ENCODE measurements around the gene PLXDC1.

Gene PLXDC1

DNA sequence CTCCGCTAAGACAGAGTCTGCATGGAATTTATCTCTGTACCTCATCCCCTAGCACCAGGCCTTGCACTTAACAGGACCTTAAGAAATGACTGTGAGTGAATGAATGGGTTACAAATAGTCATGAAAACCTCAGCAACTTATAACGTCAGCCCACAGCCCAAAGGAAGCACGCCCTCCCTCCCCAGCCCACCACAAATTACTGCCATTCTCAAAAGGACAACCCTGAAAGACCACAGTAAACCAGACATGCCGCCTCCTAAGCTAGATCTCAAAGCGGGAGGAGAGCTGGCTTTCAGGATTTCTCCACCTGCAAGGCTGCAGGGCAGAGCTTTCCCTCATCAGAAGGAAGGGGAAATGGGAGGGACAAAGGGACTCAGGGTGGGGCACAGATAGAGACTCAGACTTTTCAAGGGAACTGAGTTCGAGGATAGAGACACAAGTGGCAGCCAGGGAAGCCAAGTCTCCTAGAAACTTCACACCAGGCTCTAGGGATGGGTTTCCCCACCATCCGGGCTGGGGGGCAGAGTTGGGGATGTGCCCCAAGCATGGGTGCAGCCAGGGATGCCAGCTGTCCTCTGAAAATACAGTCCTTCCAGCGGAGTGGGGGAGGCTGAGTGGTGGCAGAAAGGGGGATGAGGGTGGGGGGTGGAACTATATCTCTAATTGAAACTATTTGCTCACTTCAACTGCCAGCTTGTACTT lies 56.7 kb downstream of the PLXDC1 start:
- Histone ChIP-seq H3K9me3 (ENCODE audit: insufficient read depth, low read depth, low read length) (no peaks in the 10 kb centered on the region), H3K4me1 (ENCODE audit: insufficient read depth, low read length) (no peaks in the 10 kb centered on the region), H3K9ac (ENCODE audit: low read depth, low read length) (no peak overlapping the region), H3K36me3 (ENCODE audit: insufficient read depth, low read length) (no peaks in the 10 kb centered on the region), H3K27ac (ENCODE audit: low read depth, low read length) (no peak overlapping the region), H3K4me3 (ENCODE audit: low read length) (no peak overlapping the region), H3K27me3 (ENCODE audit: insufficient read depth, low read length) (no peaks in the 10 kb centered on the region)
- WGBS: 91% methylated on average over 8 of the region's 8 CpGs

- Histone ChIP-seq H3K9me3 (ENCODE audit: insufficient read depth, low read depth, low read length) (no peaks in the 10 kb centered on the region), H3K36me3 (ENCODE audit: insufficient read depth, low read length) (no peaks in the 10 kb centered on the region), H3K27ac (ENCODE audit: low read depth, low read length) (peak overlapping the region; percentile 44; the same call in 1 of the 2 replicates), H3K9ac (ENCODE audit: low read depth, low read length) (no peak overlapping the region), H3K4me3 (ENCODE audit: low read length) (no peak overlapping the region), H3K4me1 (ENCODE audit: insufficient read depth, low read length) (no peaks in the 10 kb centered on the region), H3K27me3 (ENCODE audit: insufficient read depth, low read length) (no peaks in the 10 kb centered on the region)
- WGBS: 74% methylated on average over 6 of the region's 6 CpGs
Observed at GRCh38 chr17:39092692-39093230, 58.7 kb downstream of the PLXDC1 start.

DNA sequence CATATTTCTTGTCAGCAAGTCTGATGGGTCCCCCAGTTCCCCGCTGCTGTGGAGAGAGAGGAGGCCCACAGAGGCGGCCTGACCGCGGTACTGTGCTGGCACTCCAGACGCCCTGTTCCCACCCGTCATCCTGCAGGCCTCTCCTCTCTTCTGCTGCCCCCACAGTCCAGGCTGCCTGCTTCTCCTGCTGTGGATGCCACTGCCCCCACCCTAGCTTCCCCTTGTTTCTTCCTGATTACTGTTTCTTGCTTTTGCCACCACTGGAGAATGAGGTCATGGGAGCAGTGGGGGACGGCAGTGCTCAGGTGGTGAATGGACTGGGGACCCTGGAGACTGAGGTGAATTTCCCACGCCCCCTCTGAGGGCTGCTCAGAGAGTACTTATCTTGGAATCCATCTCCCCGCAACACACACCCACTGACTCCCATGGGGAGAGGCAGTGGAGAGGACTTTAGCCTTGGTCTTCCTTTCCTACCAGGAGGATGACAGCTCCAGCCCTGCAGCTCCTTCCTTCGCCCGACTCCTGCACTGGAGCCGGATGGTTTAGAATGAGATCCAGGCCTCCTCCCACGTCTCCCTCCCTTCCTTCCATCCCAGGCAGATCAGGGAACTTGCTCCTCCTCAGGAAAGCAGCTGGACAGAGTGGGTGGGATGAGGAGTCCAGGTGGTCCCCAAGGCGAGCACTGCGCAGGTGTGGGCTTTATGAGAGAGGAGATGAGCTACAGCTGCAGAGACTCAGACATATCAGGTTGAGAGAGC lies 60.4 kb downstream of the PLXDC1 start:
- Histone ChIP-seq H3K4me1 (ENCODE audit: insufficient read depth, low read length) (no peaks in the 10 kb centered on the region), H3K9ac (ENCODE audit: low read depth, low read length) (no peak overlapping the region), H3K4me3 (ENCODE audit: low read length) (no peak overlapping the region), H3K9me3 (ENCODE audit: insufficient read depth, low read depth, low read length) (no peaks in the 10 kb centered on the region), H3K36me3 (ENCODE audit: insufficient read depth, low read length) (no peaks in the 10 kb centered on the region), H3K27me3 (ENCODE audit: insufficient read depth, low read length) (no peaks in the 10 kb centered on the region), H3K27ac (ENCODE audit: low read depth, low read length) (no peak overlapping the region)
- 90% methylated on average over 15 of the region's 15 CpGs for whole genome bisulfite sequencing

DNA sequence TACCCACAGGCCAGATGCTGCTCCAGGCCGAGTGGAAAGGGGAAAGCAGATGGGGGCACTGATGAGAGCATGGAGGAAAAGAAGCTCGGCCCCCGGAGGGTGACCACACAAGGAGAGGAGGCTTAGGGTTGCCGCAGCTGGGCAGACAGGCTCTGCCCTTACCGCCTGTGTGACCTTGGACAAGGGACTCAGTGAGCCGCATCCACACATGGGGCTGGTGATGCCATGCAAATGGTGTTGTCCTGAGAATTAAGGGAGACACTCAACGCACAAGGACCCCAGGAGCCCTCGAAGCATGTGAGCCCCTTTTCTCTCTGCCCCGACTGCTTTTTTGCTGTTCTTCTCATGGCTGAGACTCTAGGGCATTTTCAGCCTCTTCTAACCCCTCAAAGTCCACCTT lies 61.0 kb downstream of the PLXDC1 start:
- no peak overlapping the region for H3K9ac ChIP-seq (ENCODE audit: low read depth, low read length)
- no peaks in the 10 kb centered on the region for H3K4me1 ChIP-seq (ENCODE audit: insufficient read depth, low read length)
- H3K27ac ChIP-seq (ENCODE audit: low read depth, low read length): no peak overlapping the region
- no peaks in the 10 kb centered on the region for H3K36me3 ChIP-seq (ENCODE audit: insufficient read depth, low read length)
- H3K4me3 ChIP-seq (ENCODE audit: low read length): no peak overlapping the region
- no peaks in the 10 kb centered on the region for H3K27me3 ChIP-seq (ENCODE audit: insufficient read depth, low read length)
- WGBS: 95% methylated on average over 9 of the region's 9 CpGs
- no peaks in the 10 kb centered on the region for H3K9me3 ChIP-seq (ENCODE audit: insufficient read depth, low read depth, low read length)

- WGBS: 87% methylated on average over 11 of the region's 11 CpGs
- Histone ChIP-seq H3K9me3 (ENCODE audit: insufficient read depth, low read depth, low read length) (no peaks in the 10 kb centered on the region), H3K36me3 (ENCODE audit: insufficient read depth, low read length) (no peaks in the 10 kb centered on the region), H3K27me3 (ENCODE audit: insufficient read depth, low read length) (no peaks in the 10 kb centered on the region), H3K4me3 (ENCODE audit: low read length) (no peak overlapping the region), H3K9ac (ENCODE audit: low read depth, low read length) (no peak overlapping the region), H3K4me1 (ENCODE audit: insufficient read depth, low read length) (peaks cover 9% of the 10 kb centered on the region), H3K27ac (ENCODE audit: low read depth, low read length) (no peak overlapping the region)
Observed at GRCh38 chr17:39084558-39084957, 66.9 kb downstream of the PLXDC1 start.

GRCh38 chr17:39083270-39083669 lies 68.2 kb downstream of the PLXDC1 start:
- no peaks in the 10 kb centered on the region for H3K27me3 ChIP-seq (ENCODE audit: insufficient read depth, low read length)
- WGBS: 96% methylated on average over 5 of the region's 5 CpGs

DNA sequence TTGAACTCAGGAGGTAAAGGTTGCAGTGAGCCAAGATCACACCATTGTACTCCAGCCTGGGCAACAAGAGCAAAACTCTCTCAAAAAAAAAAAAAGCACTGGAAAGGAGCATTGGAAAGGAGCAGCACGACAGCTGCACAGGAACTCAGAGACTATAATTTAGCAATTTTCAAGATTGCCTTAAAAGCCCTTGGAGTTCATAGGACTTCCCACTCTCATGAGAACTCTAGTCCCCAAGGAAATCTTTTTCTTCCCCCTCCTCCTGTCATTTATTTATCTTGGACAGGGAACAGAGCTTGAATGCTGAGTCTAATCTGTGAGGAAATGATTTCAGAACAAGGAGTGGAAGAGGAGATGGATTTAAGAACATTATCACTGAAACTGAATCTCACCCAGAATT lies 69.0 kb downstream of the PLXDC1 start:
- H3K27ac ChIP-seq (ENCODE audit: low read depth, low read length): no peak overlapping the region
- no peaks in the 10 kb centered on the region for H3K27me3 ChIP-seq (ENCODE audit: insufficient read depth, low read length)
- no peaks in the 10 kb centered on the region for H3K9me3 ChIP-seq (ENCODE audit: insufficient read depth, low read depth, low read length)
- H3K36me3 ChIP-seq (ENCODE audit: insufficient read depth, low read length): no peaks in the 10 kb centered on the region
- WGBS: 88% methylated on average over 1 of the region's 1 CpG
- peaks cover 9% of the 10 kb centered on the region for H3K4me1 ChIP-seq (ENCODE audit: insufficient read depth, low read length)
- H3K4me3 ChIP-seq (ENCODE audit: low read length): no peak overlapping the region
- no peak overlapping the region for H3K9ac ChIP-seq (ENCODE audit: low read depth, low read length)

More at GRCh38 chr17:39083270-39083669, 68.2 kb downstream of the PLXDC1 start:
- Histone ChIP-seq H3K9me3 (ENCODE audit: insufficient read depth, low read depth, low read length) (no peaks in the 10 kb centered on the region), H3K36me3 (ENCODE audit: insufficient read depth, low read length) (no peaks in the 10 kb centered on the region), H3K9ac (ENCODE audit: low read depth, low read length) (no peak overlapping the region), H3K4me3 (ENCODE audit: low read length) (no peak overlapping the region), H3K27ac (ENCODE audit: low read depth, low read length) (no peak overlapping the region), H3K4me1 (ENCODE audit: insufficient read depth, low read length) (peaks cover 9% of the 10 kb centered on the region)

DNA sequence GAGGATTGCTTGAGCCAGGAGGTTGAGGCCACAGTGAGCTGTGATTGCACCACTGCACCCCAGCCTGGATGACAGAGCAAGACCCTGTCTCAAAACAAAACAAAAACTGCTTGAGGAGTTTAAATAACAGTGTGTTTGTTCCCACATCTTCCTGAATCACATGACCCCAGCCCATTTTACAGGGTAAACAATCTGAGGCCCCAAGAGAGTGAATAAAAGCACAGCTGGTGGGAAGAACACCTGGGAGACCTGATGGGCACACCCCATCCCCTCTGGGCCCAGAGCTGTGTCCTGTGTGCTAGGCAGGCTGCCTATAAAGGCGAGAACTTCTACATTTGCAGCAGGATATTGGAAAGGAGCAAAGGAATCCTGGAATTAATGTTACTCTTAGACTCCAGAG lies 69.6 kb downstream of the PLXDC1 start:
- no peak overlapping the region for H3K27ac ChIP-seq (ENCODE audit: low read depth, low read length)
- H3K9ac ChIP-seq (ENCODE audit: low read depth, low read length): no peak overlapping the region
- peaks cover 9% of the 10 kb centered on the region for H3K4me1 ChIP-seq (ENCODE audit: insufficient read depth, low read length)
- no peaks in the 10 kb centered on the region for H3K9me3 ChIP-seq (ENCODE audit: insufficient read depth, low read depth, low read length)
- H3K36me3 ChIP-seq (ENCODE audit: insufficient read depth, low read length): no peaks in the 10 kb centered on the region
- H3K4me3 ChIP-seq (ENCODE audit: low read length): no peak overlapping the region
- 89% methylated on average over 1 of the region's 1 CpG for WGBS
- H3K27me3 ChIP-seq (ENCODE audit: insufficient read depth, low read length): no peaks in the 10 kb centered on the region

DNA sequence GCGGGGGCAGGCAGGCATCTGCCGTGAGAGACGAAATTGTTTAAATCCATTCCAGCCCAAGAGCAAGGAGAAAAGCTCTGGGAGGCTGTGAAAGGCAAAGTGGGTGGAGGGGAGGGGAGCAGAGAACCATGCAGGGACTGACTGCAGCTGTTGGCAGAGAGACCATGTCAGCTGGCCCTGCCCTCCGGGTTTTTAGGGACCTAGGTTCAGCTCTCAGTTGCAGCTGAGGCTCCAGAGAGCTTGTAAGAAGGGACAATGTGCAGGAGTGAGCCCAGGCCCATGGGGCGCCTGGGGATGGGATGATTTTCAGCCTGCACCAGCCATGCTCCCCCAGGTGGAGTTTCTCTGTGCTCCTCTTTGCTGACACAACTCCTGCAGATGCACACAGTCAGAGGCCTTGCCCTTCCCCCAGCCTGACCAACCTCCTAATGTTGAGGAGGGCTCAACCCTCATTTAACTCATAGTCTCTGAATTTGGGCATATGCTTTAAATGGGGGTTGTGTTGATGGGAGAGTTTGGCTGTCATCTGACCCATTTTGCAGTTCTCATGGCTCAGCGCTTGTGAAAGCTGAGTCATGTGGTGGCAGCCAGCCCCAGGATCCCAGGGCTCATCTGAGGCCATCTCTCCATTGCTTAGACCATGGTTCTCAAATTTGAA lies 70.9 kb downstream of the PLXDC1 start:
- 59% methylated on average over 6 of the region's 6 CpGs for WGBS
- H3K9me3 ChIP-seq (ENCODE audit: insufficient read depth, low read depth, low read length): no peaks in the 10 kb centered on the region
- no peak overlapping the region for H3K27ac ChIP-seq (ENCODE audit: low read depth, low read length)

DNA sequence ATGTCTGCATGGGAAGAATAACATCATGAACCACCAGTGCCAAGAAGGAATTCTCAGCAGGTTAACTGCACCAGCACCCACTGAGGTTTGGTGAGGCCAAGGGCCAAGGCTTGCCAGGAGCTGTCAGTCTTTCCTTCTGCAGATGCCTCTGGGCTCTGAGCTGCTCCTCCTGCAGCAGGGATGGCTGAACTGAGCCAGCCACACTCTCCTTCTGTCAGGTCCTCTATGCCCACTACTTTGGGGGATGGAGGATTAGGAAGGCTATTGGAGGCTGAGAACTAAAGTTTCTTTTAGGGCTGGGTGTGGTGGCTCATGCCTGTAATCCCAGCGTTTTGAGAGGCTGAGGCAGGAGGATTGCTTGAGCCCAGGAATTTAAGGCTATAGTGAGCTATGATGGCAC lies 71.6 kb downstream of the PLXDC1 start:
- WGBS: 63% methylated on average over 1 of the region's 1 CpG
- Histone ChIP-seq H3K4me3 (ENCODE audit: low read length) (no peak overlapping the region), H3K9ac (ENCODE audit: low read depth, low read length) (no peak overlapping the region), H3K36me3 (ENCODE audit: insufficient read depth, low read length) (no peaks in the 10 kb centered on the region), H3K27me3 (ENCODE audit: insufficient read depth, low read length) (no peaks in the 10 kb centered on the region), H3K9me3 (ENCODE audit: insufficient read depth, low read depth, low read length) (no peaks in the 10 kb centered on the region), H3K4me1 (ENCODE audit: insufficient read depth, low read length) (peaks cover 9% of the 10 kb centered on the region), H3K27ac (ENCODE audit: low read depth, low read length) (no peak overlapping the region)

More for the DNA sequence above, 70.9 kb downstream of the PLXDC1 start:
- Histone ChIP-seq H3K4me3 (ENCODE audit: low read length) (no peak overlapping the region), H3K36me3 (ENCODE audit: insufficient read depth, low read length) (no peaks in the 10 kb centered on the region), H3K4me1 (ENCODE audit: insufficient read depth, low read length) (peaks cover 9% of the 10 kb centered on the region), H3K9ac (ENCODE audit: low read depth, low read length) (no peak overlapping the region), H3K27me3 (ENCODE audit: insufficient read depth, low read length) (no peaks in the 10 kb centered on the region)

DNA sequence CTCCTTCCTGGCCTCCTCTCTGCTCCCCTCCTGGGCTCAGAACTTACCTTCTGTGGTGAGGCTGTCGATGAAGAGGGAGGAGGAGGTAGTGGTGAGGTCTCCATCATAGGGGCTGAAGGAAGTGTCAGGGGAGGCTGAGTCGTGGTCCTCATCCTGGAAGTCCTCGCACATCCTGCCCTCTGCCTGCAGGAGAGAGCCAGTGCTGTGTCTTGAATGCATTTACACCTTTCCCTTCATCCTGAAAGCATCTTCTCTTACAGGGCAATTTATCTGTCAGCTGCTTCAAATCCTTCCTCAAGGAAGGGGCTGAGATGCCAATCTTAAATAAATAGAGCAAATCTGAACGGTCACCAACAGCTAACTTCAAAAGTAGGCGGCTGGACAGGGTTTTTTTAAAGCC lies 73.6 kb downstream of the PLXDC1 start:
- whole genome bisulfite sequencing: 75% methylated on average over 5 of the region's 5 CpGs
- Histone ChIP-seq H3K36me3 (ENCODE audit: insufficient read depth, low read length) (no peaks in the 10 kb centered on the region), H3K9ac (ENCODE audit: low read depth, low read length) (no peak overlapping the region), H3K27ac (ENCODE audit: low read depth, low read length) (no peak overlapping the region), H3K4me1 (ENCODE audit: insufficient read depth, low read length) (peaks cover 9% of the 10 kb centered on the region), H3K4me3 (ENCODE audit: low read length) (no peak overlapping the region), H3K27me3 (ENCODE audit: insufficient read depth, low read length) (no peaks in the 10 kb centered on the region), H3K9me3 (ENCODE audit: insufficient read depth, low read depth, low read length) (no peaks in the 10 kb centered on the region)

Data from HUES64 (cell line).